ENCODE results near the gene PASK.

Gene PASK

DNA sequence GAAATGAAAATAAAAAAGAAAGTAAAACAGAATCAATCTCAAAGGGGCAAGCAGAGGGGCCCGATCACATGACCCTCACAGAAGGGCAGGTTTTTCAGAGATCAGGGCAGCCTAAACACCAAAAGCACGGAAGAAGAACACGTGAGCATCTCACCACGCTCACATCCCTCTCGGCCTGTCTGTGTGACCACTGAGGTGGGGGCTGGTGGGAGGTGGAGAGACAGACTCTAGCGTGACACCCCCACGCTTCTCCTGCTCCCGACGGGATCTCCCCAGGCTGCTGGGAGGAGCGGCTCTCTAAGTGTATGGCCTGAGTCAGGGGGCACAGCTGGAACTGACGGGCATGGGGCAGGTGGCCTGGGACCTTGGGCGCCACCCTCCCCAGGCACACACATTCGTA is 23.6 kb downstream of the PASK start:
- no peak for DNase-seq (ENCODE audit: low read depth)

DNA sequence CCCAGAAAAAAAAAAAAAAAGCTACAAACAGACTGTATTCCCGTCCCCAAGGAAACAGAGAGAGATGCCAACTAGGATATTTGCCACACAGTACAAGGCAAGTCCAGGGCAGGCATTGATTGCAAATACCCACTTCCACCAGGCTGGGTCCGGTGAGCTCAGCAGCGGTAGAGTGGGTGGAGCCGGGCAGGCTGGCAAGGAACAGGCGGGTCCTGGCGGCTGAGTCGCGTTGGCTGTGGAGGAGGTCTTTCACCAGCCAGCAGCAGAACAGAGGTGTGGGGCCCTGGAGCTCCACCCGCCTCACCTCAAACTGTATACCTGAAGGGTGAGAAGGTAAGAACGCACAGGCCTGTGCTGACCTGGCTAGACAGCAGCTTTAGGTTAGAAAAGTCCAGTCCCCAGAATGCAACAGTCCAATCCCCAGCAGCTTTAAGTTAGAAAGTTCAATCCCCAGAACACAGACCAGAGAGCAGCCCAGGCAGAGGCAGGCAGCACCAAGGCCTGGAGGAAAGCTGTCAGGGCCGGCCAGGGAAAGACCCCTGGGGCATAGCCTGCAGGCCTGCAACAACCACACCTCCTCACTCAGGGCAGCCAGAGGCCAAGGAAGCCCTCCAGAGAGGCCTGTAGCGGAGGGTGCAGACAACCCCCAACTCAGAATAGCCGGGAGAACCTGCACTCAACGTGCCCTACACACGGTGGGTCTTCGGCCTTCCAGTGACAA is 25.3 kb downstream of the PASK start:
- DNase-seq (ENCODE audit: low read depth) = no peak

DNA sequence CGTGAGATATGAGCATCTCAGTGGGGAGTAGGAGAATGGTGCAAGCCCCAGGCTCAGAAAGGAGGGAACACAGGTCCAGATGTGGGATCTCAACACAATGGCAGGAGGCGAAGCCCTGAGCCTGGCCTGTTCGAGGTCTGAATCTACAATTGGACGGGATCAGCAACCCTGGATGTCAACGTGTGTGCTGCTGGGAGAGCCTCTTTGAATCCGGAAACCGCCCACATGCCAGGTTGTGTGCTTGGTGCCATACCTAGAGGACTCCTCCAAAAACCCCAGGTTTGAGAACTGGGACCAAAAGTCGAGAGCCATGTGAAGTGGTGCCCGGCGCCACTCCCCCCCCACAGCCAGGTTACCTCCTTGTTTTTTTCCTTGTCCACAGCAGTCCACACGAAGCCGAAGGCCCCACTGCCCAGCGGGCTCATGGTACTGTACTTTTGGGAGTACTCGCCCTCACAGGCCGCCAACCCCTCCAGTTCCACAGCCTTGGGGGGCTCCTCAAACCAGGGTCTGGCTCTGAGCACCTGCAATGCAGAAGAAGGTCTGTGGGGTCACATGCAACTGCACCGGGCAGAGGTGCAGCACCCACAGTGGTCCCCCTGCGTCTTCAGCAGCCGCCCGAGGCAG is 26.8 kb downstream of the PASK start:
- no peak for DNase-seq (ENCODE audit: low read depth)

DNA sequence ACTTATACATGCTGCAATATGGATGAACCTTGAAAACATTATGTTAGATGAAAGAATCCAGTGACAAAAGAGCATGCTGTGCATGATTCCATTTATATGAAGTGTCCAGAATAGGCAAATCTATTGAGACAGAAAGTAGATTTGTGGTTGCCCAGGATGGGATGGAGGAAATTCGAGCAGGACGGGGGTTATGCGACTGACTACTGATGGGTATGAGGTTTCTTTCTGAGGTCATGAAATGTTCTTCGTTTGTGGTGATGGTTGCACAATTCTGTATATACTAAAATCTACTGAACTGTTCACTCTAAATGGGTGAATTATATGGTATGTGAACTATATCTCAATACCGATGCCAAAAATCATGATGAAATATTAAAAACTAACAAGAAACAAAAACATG is 28.3 kb downstream of the PASK start:
- no peak for DNase-seq (ENCODE audit: low read depth)

DNA sequence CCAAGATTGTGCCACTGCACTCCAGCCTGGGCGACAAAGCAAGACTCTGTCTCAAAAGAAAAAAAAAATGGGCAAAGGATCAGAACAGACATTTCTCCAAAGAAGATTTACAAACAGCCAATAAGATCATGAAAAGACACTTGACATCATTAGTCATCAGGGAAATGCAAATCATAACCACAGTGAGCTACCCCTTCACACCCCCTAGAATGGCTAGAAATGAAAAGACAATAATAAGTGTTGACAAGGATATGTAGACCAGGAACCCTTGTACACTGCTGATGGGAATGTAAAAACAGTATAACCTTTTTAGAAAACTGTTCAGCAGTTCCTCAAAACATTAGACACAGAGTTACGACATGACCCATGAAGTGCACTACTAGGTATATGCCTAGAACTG is 28.8 kb downstream of the PASK start:
- DNase-seq (ENCODE audit: low read depth) = no peak

DNA sequence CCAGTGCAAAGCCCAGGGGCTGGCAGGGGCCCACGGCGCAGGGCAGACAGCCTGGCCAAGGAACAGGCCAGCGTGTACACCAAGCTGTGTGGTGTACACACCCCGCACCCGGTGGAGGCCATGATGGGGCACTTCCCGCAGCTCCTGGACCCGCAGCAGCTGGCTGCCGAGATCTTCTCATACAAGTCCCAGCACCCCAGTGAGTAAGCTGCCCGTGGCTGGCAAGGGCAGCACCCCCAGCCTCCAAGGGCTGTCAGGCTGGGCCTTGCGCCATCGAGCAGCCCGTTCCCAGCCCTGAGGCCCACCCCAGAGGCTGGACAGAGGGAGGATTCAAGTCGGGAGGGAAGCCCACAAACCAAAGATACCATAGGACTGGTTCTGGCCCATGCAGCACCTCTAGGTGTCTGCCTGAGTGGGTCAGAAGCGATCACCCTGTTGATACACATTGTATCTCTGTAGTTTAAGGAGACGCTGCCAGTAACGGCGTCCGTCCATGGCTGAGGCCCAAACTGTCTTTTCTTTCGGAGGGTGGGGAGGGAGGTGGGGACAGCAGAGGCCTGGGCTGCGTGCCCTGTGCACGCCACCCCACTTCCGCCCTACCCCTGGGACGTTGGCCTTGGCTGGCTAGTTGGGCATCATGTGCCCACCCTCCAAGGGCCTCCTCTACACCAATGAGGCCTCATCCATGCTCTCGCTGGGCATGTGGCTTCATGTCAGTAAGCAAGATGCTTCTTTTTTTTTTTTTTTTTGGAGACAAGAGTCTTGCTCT is 30.4 kb downstream of the PASK start:
- DNase-seq (ENCODE audit: low read depth) = no peak

DNA sequence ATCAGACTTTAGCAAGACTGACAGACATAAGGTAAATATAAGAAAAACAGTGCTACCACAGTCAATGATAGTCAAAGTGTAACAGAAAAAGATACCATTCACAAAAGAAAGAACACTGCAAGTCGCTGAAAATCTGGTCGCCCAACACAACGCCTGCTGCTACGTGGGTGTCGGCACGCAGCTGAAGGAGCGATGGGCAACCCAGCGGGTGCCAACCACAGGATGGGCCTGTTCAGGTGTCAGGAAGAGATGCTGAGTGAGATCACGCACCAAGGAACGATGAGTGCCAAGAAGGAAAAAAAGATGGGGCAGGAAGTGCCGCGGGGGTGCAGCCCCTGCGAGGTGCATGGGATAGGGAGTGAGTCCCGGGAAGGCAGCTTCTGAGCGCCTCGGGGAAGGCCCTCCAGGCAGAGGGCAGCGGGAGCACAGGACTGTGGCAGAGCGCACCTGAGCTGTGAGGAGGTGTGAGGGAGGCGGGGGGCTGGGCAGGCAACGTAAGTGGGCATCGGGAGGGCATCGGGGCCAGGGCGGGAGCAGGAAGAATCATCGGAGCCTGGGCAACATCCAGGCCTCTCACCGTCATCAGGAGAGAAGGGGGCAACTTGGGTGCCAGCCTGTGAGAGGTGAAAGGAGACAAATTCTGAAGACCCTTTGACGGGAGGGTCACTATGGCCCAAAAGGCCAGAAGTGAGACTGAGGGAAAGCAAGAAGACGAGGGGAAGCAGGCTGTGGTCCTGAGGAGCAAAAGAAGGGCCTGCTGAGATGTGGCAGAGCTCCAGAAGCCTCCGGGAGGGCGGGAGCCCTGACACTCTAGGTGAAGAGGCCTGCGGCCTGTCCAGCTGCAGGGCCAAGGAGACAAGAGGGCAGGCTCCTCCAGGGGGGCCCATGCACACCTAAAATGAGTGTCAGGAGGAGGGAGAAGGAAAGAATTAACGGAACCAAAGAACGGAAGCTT is 32.4 kb downstream of the PASK start:
- no peak for DNase-seq (ENCODE audit: low read depth)

DNA sequence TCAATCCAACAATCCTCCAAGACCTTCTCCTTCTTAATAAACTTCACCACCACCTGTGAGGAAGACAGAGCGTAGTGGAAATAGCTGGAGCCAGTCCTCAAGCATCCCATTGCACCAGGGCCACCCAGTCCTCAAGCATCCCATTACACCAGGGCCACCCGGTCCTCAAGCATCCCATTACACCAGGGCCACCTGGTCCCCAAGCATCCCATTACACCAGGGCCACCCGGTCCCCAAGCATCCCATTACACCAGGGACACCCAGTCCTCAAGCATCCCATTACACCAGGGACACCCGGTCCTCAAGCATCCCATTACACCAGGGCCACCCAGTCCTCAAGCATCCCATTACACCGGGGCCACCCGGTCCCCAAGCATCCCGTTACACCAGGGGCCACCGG is 33.9 kb downstream of the PASK start:
- DNase-seq (ENCODE audit: low read depth) = no peak

DNA sequence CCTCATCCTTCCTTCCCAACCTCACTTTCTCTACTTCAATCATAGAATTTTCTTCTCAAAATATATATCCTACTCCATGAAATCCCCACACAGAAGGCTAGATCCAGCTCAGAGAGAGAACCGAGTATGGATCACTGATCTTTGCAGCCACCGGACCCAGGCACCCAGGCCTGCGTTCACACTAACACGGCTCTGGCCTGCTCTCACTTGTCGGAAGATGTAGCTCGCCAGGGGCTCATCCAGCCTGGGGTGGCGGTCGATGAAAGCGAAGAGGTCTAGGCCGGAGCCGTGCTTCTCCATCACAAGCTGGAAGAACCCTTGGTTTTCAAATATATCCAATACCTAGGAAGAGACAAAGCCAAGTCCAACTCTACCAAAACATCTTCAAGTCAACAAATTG is 34.4 kb downstream of the PASK start:
- DNase-seq (ENCODE audit: low read depth) = no peak

DNA sequence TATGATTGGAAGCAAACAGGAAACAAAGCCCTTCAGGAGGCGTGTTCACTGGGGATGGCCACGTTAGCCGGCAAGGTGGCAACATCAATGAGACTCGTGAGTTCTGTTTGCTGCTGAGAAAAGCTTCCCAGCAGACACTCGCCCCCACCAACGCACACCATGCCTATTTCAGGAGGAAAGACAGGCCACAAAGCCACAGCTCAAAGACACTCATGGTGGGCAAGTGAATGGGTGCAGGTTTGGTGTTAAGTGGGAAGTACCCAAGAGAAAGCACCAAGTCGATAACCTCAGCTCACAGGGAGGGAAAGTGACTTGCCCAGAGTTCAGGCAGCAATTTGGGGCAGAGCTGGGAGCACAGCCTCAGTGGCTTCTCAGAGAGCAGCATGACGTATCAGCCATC is 36.7 kb downstream of the PASK start:
- no peak for DNase-seq (ENCODE audit: low read depth)

DNA sequence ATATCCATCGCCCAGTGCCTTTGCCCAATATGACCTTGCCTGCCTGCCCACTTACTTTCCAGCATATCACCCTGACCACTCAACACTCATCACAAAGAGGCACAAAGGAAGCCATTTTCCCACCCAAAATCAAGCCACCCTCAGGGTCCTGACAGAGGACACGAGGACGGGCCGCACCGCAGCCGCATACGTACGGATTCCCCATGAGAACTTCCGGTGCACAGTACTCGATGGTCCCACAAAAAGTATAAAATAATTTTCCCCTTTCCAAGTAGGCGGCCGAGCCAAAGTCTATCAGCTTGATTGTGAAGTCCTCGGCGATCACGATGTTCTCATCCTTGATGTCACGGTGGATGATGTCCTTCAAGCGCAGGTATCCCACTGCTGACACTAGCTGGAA is 37.2 kb downstream of the PASK start:
- no peak for DNase-seq (ENCODE audit: low read depth)

DNA sequence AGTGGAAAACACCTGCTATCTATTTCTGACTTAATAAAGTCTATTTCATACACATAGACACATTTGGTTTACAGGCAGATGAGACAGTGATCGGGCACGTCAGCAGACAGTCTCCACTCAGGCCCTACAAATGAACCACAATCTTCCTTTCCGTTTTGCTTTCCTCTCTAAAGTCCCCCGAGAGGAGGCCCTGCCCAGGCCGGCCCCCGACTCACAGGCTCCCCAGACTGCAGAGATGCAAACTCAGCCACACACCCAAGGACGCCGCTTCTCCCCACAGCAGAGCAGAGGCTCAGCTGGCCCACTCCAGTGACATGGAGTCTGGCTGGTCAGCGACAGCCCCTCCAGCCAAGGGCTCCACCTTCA is 37.8 kb downstream of the PASK start:
- no peak for DNase-seq (ENCODE audit: low read depth)

DNA sequence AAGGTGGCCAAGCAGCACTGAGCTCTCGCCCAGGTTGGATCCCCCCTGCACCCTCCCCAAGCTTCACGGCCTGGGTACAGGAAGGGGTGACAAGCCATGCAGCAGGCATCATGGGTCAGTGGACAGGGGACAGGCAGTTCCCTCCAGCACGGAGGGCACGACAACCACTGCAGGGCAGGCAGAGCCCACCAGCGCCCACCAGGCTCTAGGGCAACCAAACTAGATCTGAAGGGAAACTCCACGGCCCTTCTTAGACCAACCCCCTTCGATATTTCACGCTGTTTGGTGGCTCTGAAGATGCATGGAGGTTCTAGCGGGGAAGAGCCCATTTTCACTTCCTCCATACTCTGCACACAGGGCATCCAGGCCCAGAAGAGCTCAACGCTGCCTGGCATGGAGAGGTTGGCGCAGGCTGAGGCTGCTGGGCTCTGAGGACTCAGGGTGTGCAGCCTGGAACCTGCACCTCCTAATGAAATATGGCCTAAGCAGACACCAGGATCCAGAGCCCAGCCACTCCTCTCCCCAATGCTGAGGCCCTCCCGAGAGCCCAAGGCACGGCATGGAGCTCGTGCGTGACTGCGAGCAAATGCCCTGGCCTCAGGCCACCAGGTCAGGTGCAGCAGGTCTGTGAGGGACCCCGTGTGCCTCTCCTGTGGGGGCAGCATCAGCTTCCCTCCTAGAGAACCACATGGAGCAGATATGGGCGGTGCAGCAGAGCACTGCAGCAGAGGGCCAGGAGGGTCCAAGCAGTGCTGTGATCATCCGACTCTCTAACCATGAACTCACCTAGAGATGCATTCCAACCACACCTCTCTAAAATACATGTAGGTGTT is 38.4 kb downstream of the PASK start:
- no peak for DNase-seq (ENCODE audit: low read depth)

DNA sequence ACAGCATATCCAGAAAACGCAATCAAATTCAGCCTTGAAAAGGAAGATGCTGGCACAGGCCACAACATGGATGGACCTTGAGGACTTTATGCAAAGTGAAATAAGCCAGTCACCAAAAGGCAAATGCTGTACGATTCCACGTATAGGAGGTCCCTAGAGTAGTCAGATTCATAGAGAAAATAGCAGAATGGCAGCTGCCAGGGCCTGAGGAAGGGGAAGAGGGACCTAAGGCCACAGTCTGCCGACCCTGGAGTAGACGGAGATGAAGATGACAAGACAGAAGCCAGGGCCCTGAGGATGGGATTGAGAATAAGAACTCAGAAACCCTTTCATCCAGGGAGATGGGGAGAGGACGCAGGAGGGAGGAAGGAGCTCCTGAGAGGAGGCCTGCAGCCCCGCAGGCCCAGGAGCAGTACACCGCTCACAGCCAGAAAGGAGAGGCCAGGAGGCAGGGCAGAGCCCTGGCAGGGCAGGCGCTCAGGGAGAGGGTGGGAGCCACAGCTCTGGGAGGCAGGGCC is 39.1 kb downstream of the PASK start:
- no peak for DNase-seq (ENCODE audit: low read depth)

DNA sequence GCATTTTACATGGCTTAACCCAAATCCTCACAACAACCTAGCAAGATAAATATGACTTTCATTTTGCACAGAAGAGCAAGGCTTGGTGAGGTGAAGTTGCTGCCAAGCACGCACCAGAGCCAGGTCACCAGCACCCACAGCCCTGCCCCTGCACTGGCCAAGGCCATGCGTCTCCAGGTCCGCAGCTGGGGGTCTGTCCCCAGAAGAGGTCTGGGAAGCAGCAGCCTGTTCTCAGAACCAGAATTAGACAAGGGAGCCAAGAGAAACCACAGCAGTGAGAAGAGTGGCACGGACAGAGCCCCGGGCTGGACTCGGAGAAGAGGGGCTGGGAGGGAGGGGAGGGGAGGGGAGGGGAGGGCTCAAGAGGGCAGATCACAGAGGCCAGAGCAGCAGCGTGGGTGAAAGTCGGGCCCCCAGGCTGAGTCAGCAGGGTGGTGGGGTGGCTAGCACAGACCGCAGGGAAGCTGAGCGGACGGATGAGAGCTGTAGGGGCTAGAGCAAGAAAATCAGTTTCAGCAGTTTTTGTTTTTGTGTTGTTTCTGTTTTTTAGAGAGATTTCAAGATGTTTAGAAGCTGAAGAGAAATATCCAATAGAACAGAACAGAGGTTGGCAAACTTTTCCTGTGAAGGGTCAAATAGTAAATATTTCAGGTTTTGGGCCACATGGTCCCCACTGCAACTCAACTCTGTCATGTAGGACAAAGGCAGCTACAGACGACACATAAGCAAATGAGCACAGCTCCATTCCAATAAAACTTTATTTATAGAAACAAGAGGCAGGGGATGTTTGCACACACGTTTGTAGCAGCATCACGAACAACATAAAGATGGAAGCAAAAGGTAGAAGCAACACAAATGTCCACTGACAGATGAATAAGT is 39.8 kb downstream of the PASK start:
- no peak for DNase-seq (ENCODE audit: low read depth)

DNA sequence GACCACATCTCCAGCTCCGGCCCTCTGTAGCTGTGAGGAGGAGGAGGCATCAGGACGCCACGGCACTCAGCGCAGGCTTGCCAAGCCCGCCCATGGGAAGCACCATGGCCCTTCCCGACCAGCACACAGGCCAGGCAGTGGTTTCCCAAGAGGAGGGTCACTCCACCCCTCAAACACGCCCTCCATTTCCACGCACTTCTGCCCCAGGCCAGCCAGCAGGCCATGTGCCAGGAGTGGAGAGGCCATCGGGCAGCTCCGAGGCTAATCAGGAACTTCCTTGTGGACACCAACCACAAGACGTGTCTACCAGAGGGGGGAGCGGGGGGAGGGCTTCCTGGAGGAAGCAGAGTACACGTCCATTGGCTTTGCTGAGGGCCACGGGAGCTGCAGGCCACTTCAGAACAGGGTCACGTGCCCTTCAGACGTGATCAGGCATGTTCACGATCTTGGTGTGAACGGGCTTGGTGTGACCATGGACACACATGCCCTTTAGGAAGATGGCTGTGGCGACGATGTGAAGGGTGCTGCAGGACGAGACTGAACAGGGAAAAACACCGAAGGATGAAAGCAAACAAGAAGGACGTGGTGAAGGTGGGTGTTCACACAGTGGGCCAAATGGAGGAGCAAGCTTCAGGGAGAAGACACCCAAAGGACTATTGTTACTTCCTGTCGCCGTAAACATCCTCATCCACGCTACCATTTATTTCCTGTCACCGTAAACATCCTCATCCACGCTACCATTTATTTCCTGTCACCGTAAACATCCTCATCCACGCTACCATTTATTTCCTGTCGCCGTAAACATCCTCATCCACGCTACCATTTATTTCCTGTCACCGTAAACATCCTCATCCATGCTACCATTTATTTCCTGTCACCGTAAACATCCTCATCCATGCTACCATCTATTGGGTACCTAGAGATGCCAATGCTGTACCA is 40.7 kb downstream of the PASK start:
- DNase-seq (ENCODE audit: low read depth) = no peak

DNA sequence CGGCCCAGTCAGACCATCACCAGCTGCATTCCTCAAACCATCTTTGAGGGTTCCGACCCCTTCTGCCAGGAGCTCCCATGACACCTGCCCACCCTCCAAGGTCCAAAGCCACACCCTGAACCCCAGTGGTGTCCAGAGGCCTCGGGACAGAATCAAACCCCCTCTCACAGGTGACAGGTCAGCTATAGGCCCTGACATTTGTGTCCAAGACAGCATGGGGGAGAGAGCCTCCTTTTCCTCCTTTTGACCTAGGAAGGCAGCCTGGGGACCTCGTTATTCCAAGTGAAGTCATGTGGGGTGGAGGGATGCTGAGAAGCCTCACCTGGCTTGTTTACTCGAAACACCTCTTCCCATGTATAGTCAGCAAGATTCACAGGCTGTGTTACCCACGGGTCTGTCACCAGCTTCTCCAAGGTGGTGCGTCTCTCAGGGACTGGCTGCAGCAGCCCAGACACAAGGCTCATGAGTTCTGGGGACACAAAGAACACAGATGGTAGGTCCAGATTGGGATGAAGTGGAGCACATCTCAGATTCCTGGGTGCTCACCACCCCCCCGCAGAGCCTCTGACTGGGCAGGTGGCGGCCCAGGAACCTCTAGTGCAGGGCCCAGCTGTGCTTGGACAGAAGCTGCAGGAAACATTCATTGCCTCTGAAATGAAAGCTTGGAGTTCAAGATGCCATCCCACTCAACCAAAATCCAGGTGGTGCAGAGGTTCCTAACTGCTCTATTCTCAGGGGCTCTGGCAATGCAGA is 42.1 kb downstream of the PASK start:
- DNase-seq (ENCODE audit: low read depth) = no peak

DNA sequence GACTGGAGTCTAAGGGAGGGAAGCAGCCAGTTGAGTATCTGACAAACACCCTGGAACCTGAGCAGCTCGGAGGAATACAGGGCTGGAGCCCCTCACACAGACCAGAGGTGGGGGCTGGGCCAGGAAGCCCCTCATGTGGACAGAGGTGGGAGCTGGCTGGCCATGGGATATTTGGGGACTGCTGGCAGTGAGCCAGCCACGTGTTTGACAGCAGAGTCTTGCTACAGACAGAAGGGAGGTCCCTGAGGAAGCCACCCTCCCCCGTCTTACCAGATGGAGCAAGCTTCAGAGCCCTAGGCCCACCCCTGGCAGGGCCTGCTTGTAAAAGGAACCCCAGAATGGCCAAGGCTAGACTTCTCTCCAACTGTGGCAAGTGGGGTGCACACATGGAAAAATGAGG is 43.6 kb downstream of the PASK start:
- DNase-seq (ENCODE audit: low read depth) = no peak

Measured in activated gamma-delta T cell treated with anti-CD3 and anti-CD28 coated beads, Interleukin-2, amount 50 U/mL, for 16 hours (primary cell).